HepG2 (cell line): ENCODE results near the gene HES2. TPM values are rescaled to one million over a fixed set of nuclear protein-coding genes. Genes with fewer than 3 reads are reported as not detected.

ENCODE experiments used
- ATAC-seq: fragments of 200-7000 bp; cut with Tn5 transposase; 3 replicates; pipeline ENCODE4 v1.9.1; 2020; ENCODE audit warnings: mild to moderate bottlenecking, moderate library complexity
- BruUV-seq: library from RNA; stranded (reverse); fragments of 400-500 nt; replicated peaks from 2 replicates; lab custom pipeline; 2021; lab: Mats Ljungman, UMichigan
- CTCF ChIA-PET: fragments of 300-600 bp; formaldehyde crosslinking; extraction: SDS; loops from one replicate; lab custom pipeline; 2021; ENCODE audit warnings: low total read pairs, inconsistent platforms, low intra/inter-chr PET ratio; lab: Yijun Ruan, JAX
- POLR2A ChIA-PET: fragments of 350-600 bp; sonication (Branson Sonifier 250); formaldehyde crosslinking; loops from one replicate; lab custom pipeline; 2020; ENCODE audit warnings: antibody characterized with exemption, inconsistent platforms; lab: Yijun Ruan, JAX
- DNase-seq: peaks from one replicate; pipeline ENCODE4 v3.0.0-alpha.2; 2015; ENCODE audit warnings: low spot score
- FAIRE-seq: peaks from 3 replicates; lab custom pipeline; 2011; peaks lifted over from hg19 to GRCh38; lab: Jason Lieb, UNC
- H2AFZ ChIP-seq: one replicate; pipeline ENCODE4 v1.6.1; 2011; ENCODE audit warnings: low read length, inconsistent platforms
- H3K27ac ChIP-seq: fragments of 300-600 bp; 3 replicates; pipeline ENCODE4 v1.8.0; 2011; ENCODE audit warnings: mixed run types, mild to moderate bottlenecking, mixed read lengths, low read length, inconsistent platforms; ENCODE audit not compliant: insufficient read depth; ENCODE audit errors: extremely low read length
- H3K27me3 ChIP-seq, 2 experiments: fragments of 200-600 bp in 1 of 2; 2 replicates in 1 of 2; 3 replicates in 1 of 2; pipeline versions ENCODE4 v1.6.0 to v1.8.0; 2011; ENCODE audit warnings: low read length in 2 of 2, mild to moderate bottlenecking in 2 of 2, moderate library complexity in 2 of 2, inconsistent platforms in 1 of 2; ENCODE audit not compliant: insufficient read depth in 2 of 2, control insufficient read depth in 1 of 2
- H3K36me3 ChIP-seq, 2 experiments: fragments of 200-600 bp in 1 of 2; replicated peaks in 1 of 2; 2 replicates in 1 of 2; 3 replicates in 1 of 2; pipeline versions ENCODE4 v1.5.1 to v1.8.0; 2011; ENCODE audit warnings: low read length in 2 of 2, inconsistent platforms in 1 of 2; ENCODE audit not compliant: insufficient read depth in 2 of 2, control insufficient read depth in 1 of 2
- H3K4me1 ChIP-seq: 2 replicates; pipeline ENCODE4 v1.5.1; 2012; ENCODE audit warnings: low read length, inconsistent platforms; ENCODE audit not compliant: insufficient read depth
- H3K4me2 ChIP-seq: 2 replicates; pipeline ENCODE4 v1.6.0; 2011; ENCODE audit warnings: low read depth, low read length, inconsistent platforms
- H3K4me3 ChIP-seq, 3 experiments: fragments of 200-600 bp in 1 of 3; sonication (generic), shearing (Covaris generic) in 1 of 3; replicated peaks in 1 of 3; 2 replicates each; pipeline ENCODE4 v1.5.1; 2011 to 2016; ENCODE audit warnings: low read length in 3 of 3, inconsistent platforms in 2 of 3, low read depth in 2 of 3, mild to moderate bottlenecking in 2 of 3, control low read depth in 1 of 3, mixed read lengths in 1 of 3; ENCODE audit not compliant: insufficient read depth in 1 of 3
- H3K79me2 ChIP-seq: one replicate; pipeline ENCODE4 v1.6.1; 2011; ENCODE audit warnings: low read length, inconsistent platforms; ENCODE audit not compliant: insufficient read depth
- H3K9ac ChIP-seq: 2 replicates; pipeline ENCODE4 v1.6.0; 2011; ENCODE audit warnings: mild to moderate bottlenecking, low read depth, low read length, inconsistent platforms; ENCODE audit not compliant: insufficient read depth
- H3K9me3 ChIP-seq: 2 replicates; pipeline ENCODE4 v1.5.1; 2012; ENCODE audit warnings: mild to moderate bottlenecking, low read length
- H4K20me1 ChIP-seq: 2 replicates; pipeline ENCODE4 v1.6.0; 2011; ENCODE audit warnings: inconsistent platforms, mild to moderate bottlenecking, low read length, moderate library complexity; ENCODE audit not compliant: insufficient read depth
- DR1 ChIP-seq: sonication (generic); formaldehyde crosslinking; IDR thresholded peaks from 2 replicates; pipeline ENCODE4 v1.8.0; 2021; ENCODE audit warnings: mild to moderate bottlenecking, missing genetic modification reagents, inconsistent platforms
- MIXL1 ChIP-seq: IDR thresholded peaks from 2 replicates; pipeline ENCODE4 v1.6.1; 2016
- RXRA ChIP-seq: sonication (generic); formaldehyde crosslinking; IDR thresholded peaks from 2 replicates; pipeline ENCODE4 v1.5.1; 2020; ENCODE audit warnings: missing genetic modification reagents
- ZBTB34 ChIP-seq: sonication (generic); formaldehyde crosslinking; IDR thresholded peaks from 2 replicates; pipeline ENCODE4 v1.8.0; 2022; ENCODE audit warnings: mild to moderate bottlenecking, missing genetic modification reagents
- ZBTB38 ChIP-seq: sonication (generic); formaldehyde crosslinking; IDR thresholded peaks from 2 replicates; pipeline ENCODE4 v1.5.1; 2020; ENCODE audit warnings: mild to moderate bottlenecking, missing genetic modification reagents
- ZNF431 ChIP-seq: sonication (generic); formaldehyde crosslinking; IDR thresholded peaks from 2 replicates; pipeline ENCODE4 v1.9.0; 2022; ENCODE audit warnings: missing genetic modification reagents, low read depth, mild to moderate bottlenecking, borderline replicate concordance
- WGBS: methylation state at CpG from one replicate; pipeline ENCODE4 v1.1.6; 2017; ENCODE audit warnings: low lambda C conversion rate; 5-methylcytosine and 5-hydroxymethylcytosine counted together
- in situ Hi-C: cut with HindIII; loops from 2 replicates; pipeline ENCODE4 v1.10.0; 2017; ENCODE audit warnings: low pct_unique_long_range_greater_than_20kb; ENCODE audit not compliant: extremely low pct_ligation_motif_present
- intact Hi-C: fragments of 100-400 bp; cut with micrococcal nuclease; formaldehyde crosslinking; loops from one replicate; pipeline ENCODE4 v1.10.0; 2022; ENCODE audit not compliant: unreplicated experiment
- polyA plus RNA-seq, 8 experiments: library from polyadenylated mRNA; depleted of rRNA in 3 of 8; stranded (reverse) in 7 of 8; unstranded in 1 of 8; fragments of >200 nt; fragmentation: Illumina TruSeq in 4 of 8; extraction: Trizol in 4 of 8; gene quantifications; 2 replicates each; pipeline versions ENCODE4 v1.2.1 to v1.2.3, GENCODE V29; 2011 to 2016; ENCODE audit warnings: low read depth in 4 of 8, missing spikeins in 1 of 8, mixed read lengths in 1 of 8; ENCODE audit not compliant: insufficient read depth in 1 of 8
- total RNA-seq, 5 experiments: library from RNA; depleted of rRNA; stranded (reverse); fragments of >200 nt; fragmentation: Illumina TruSeq; extraction: Trizol; gene quantifications; 2 replicates each; pipeline ENCODE4 v1.2.3, GENCODE V29; 2016; ENCODE audit warnings: low read depth in 1 of 5
- TF ChIP-seq, protein P1 (sequence below): sonication (generic); formaldehyde crosslinking; IDR thresholded peaks from 2 replicates; pipeline ENCODE4 v1.4.0; 2020; ENCODE audit warnings: missing genetic modification reagents
- TF ChIP-seq, protein P2 (sequence below): sonication (generic); formaldehyde crosslinking; IDR thresholded peaks from 2 replicates; pipeline ENCODE4 v1.8.1; 2023; ENCODE audit warnings: mild to moderate bottlenecking, missing genetic modification reagents
- TF ChIP-seq, protein P3 (sequence below): fragments of 450-650 bp; IDR thresholded peaks from 2 replicates; pipeline ENCODE4 v1.6.1; 2016

HES2 gene
- total and polyA plus RNA-seq, 2 of the 13 experiments (the other 11 are each of a cell fraction or from before 2014, with no cell fraction given) = 0.11 to 0.17 TPM

- H2AFZ ChIP-seq = no peak overlapping the region
- no peak overlapping the region for H3K9ac ChIP-seq
- intact Hi-C loops = loop anchor here (10.0 kb wide), 1 partner anchor 1123 kb away; no protein-coding TSS in a partner anchor
- FAIRE-seq (no peak), ATAC-seq (no peak; the same call in 2 of the 3 replicates), DNase-seq (no peak)
- ChIA-PET POLR2A (interaction anchor here (1.3 to 1.6 kb wide), 3 partner anchors 14 to 28 kb away, joined by 3 read pairs; partner anchors contain the start of gene ACOT7), CTCF (no interaction called here)
- BruUV-seq = no TSS peak
- no peaks in the 10 kb centered on the region for H3K9me3 ChIP-seq
- H3K27ac ChIP-seq = no peak overlapping the region
- WGBS = 95% methylated on average over 6 of the region's 9 CpGs
- TF ChIP-seq, protein P1, sequence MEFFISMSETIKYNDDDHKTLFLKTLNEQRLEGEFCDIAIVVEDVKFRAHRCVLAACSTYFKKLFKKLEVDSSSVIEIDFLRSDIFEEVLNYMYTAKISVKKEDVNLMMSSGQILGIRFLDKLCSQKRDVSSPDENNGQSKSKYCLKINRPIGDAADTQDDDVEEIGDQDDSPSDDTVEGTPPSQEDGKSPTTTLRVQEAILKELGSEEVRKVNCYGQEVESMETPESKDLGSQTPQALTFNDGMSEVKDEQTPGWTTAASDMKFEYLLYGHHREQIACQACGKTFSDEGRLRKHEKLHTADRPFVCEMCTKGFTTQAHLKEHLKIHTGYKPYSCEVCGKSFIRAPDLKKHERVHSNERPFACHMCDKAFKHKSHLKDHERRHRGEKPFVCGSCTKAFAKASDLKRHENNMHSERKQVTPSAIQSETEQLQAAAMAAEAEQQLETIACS (CRISPR knock-in tag) = no peak
- TF ChIP-seq MIXL1 (CRISPR knock-in tag) = no peak
- TF ChIP-seq, protein P2, sequence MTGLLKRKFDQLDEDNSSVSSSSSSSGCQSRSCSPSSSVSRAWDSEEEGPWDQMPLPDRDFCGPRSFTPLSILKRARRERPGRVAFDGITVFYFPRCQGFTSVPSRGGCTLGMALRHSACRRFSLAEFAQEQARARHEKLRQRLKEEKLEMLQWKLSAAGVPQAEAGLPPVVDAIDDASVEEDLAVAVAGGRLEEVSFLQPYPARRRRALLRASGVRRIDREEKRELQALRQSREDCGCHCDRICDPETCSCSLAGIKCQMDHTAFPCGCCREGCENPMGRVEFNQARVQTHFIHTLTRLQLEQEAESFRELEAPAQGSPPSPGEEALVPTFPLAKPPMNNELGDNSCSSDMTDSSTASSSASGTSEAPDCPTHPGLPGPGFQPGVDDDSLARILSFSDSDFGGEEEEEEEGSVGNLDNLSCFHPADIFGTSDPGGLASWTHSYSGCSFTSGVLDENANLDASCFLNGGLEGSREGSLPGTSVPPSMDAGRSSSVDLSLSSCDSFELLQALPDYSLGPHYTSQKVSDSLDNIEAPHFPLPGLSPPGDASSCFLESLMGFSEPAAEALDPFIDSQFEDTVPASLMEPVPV (CRISPR knock-in tag) = no peak
- no peak for TF ChIP-seq DR1
- no peak for TF ChIP-seq RXRA (CRISPR knock-in tag)
- TF ChIP-seq ZBTB34 (CRISPR knock-in tag) = no peak
- TF ChIP-seq ZNF431 (CRISPR knock-in tag) = no peak
- no peak for TF ChIP-seq ZBTB38 (CRISPR knock-in tag)
- TF ChIP-seq, protein P3, sequence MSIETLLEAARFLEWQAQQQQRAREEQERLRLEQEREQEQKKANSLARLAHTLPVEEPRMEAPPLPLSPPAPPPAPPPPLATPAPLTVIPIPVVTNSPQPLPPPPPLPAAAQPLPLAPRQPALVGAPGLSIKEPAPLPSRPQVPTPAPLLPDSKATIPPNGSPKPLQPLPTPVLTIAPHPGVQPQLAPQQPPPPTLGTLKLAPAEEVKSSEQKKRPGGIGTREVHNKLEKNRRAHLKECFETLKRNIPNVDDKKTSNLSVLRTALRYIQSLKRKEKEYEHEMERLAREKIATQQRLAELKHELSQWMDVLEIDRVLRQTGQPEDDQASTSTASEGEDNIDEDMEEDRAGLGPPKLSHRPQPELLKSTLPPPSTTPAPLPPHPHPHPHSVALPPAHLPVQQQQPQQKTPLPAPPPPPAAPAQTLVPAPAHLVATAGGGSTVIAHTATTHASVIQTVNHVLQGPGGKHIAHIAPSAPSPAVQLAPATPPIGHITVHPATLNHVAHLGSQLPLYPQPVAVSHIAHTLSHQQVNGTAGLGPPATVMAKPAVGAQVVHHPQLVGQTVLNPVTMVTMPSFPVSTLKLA = no peak
- H3K79me2 ChIP-seq = no peaks in the 10 kb centered on the region
- H3K27me3 ChIP-seq = no peaks in the 10 kb centered on the region
- in situ Hi-C loops = no loop called here
- no peak overlapping the region for H3K4me2 ChIP-seq
- peaks cover 25% of the 10 kb centered on the region for H3K4me1 ChIP-seq
- H3K36me3 ChIP-seq = no peaks in the 10 kb centered on the region
- no peak overlapping the region for H3K4me3 ChIP-seq
- no peaks in the 10 kb centered on the region for H4K20me1 ChIP-seq
Observed at GRCh38 chr1:6367381-6368012, 52.2 kb downstream of the HES2 start.
